Measurements from ENCODE around the gene TNFRSF14. TPM values are rescaled to one million over a fixed set of nuclear protein-coding genes. Genes with fewer than 3 reads are reported as not detected.

The TNFRSF14 gene
- total and polyA plus RNA-seq, 9 of the 15 experiments (the other 6 are each of a cell fraction or from before 2014, with no cell fraction given), result 0.11 to 2.3 (median 0.68) TPM; not detected in 2

GRCh38 chr1:2544093-2544874 lies 11.9 kb upstream of the TNFRSF14 start (continued):
- no peak for TF ChIP-seq CHD7 (IDR thresholded peaks at IDR 0.05; ENCODE audit: low read depth, low read length)
- no peak for TF ChIP-seq NR2C1 (IDR thresholded peaks at IDR 0.05)
- TF ChIP-seq NR2C1 (tag; IDR thresholded peaks at IDR 0.05), result no peak
- no peak for TF ChIP-seq ZHX1 (conservative IDR thresholded peaks at IDR 0.05; ENCODE audit: low read length)
- TF ChIP-seq, protein P1, sequence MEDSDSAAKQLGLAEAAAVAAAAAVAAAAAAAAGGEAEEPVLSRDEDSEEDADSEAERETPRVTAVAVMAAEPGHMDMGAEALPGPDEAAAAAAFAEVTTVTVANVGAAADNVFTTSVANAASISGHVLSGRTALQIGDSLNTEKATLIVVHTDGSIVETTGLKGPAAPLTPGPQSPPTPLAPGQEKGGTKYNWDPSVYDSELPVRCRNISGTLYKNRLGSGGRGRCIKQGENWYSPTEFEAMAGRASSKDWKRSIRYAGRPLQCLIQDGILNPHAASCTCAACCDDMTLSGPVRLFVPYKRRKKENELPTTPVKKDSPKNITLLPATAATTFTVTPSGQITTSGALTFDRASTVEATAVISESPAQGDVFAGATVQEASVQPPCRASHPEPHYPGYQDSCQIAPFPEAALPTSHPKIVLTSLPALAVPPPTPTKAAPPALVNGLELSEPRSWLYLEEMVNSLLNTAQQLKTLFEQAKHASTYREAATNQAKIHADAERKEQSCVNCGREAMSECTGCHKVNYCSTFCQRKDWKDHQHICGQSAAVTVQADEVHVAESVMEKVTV (CRISPR knock-in tag; IDR thresholded peaks at IDR 0.05), result no peak
- peak; percentile 63 for TF ChIP-seq SMAD4 (CRISPR knock-in tag; conservative IDR thresholded peaks at IDR 0.05)
- no peak for TF ChIP-seq PML (IDR thresholded peaks at IDR 0.05; ENCODE audit: low read length)
- TF ChIP-seq CHD1 (IDR thresholded peaks at IDR 0.05; ENCODE audit: low read length), result no peak
- TF ChIP-seq HCFC1 (IDR thresholded peaks at IDR 0.05; ENCODE audit: low read depth, low read length), result no peak
- peak; percentile 40; the same call in 1 of the 2 replicates for TF ChIP-seq RAD51 (IDR thresholded peaks at IDR 0.05; ENCODE audit: borderline replicate concordance, low read depth)
- no peak for TF ChIP-seq KDM2B (CRISPR knock-in tag; IDR thresholded peaks at IDR 0.05)
- TF ChIP-seq ZNF764 (CRISPR knock-in tag; IDR thresholded peaks at IDR 0.05; ENCODE audit: low read depth), result no peak
